ENCODE results near the gene AOPEP. TPM values are rescaled to one million over a fixed set of nuclear protein-coding genes. Genes with fewer than 3 reads are reported as not detected.
A peak's percentile ranks its signal among the peaks of the same experiment; 100 is the strongest.

AOPEP gene
- total RNA-seq, 1 donor from 2014 or later, result 79.7 TPM

GRCh38 chr9:94907264-94907936, 180.9 kb downstream of the AOPEP start:
- DNase-seq, result no peak
- no peaks in the 10 kb centered on the region for H3K9me3 ChIP-seq
- intact Hi-C loops (cut with DNase I), result no loop called here
- ATAC-seq, result peak; percentile 3
- H3K27me3 ChIP-seq, result no peaks in the 10 kb centered on the region
- H3K4me1 ChIP-seq, result peaks cover 17% of the 10 kb centered on the region
- TF ChIP-seq CTCF (IDR thresholded peaks at IDR 0.05), result no peak
- peak overlapping the region; percentile 87 for H3K27ac ChIP-seq
- H3K36me3 ChIP-seq, result no peaks in the 10 kb centered on the region
- no peak overlapping the region for H3K4me3 ChIP-seq

DNA sequence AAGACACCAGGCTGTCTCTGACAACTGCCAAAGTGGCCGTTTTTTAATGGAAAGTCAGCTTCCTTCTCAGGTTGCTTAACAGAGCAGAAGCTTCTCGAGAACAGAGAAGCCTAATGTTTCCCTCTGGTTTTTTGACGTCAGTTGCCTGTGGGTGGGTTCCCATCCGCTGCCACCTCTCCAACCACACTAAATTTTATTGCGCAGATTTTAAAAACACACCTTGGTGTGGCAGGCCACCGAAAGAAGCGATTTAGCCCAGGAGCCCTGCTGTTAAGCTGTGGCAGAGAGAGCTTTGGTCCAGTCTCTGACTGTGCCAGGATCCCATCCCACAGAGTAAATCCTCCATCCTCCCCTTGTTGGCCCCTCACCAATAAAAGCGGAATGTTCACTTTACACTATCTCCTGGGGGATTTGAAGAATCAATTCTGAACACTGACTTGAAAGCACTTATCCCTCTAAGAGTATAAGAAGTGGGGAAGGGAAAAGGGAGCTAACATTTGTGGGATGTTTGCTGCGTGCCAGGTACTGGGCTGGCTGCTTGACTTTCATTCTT, 181.6 kb downstream of the AOPEP start:
- ATAC-seq, result peak; percentile 38
- DNase-seq, result no peak
- H3K4me3 ChIP-seq, result no peak overlapping the region

DNA sequence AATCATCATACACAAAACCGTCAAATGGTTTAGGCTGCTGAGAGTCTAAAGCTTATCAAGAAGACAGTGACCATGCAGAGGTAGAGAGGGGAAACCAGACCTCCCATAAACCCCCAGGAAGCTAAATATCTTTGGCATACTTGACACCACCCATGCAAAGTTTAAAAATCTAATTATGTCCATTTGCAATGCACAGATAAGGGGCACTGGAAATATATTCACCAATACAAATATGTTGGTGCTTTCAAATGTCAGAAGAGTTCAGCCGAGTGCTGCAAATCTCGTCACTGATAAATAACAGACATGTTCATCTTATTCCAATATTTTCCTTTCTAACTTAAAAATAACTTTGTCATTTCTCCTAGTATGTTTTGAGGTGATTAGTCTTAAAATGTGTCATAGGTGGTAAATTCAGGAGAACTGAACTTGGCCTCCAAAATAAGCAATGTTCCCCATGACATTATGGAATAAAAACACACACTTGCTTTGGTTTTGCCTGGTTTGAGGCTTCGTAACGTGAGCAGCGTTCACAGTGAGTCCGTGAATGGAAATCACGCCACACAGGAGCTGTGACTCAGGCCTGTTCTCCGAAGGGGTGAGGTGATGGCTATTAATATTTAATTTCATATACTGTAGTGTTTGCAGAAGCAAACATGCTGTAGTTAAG, 182.2 kb downstream of the AOPEP start:
- H3K27ac ChIP-seq, result peak overlapping the region; percentile 87
- H3K9me3 ChIP-seq, result no peaks in the 10 kb centered on the region
- H3K4me3 ChIP-seq, result no peak overlapping the region

More for the DNA sequence above, 181.6 kb downstream of the AOPEP start:
- Histone ChIP-seq H3K36me3 (no peaks in the 10 kb centered on the region), H3K27me3 (no peaks in the 10 kb centered on the region), H3K9me3 (no peaks in the 10 kb centered on the region), H3K27ac (peak overlapping the region; percentile 87), H3K4me1 (peaks cover 15% of the 10 kb centered on the region)
- TF ChIP-seq CTCF (IDR thresholded peaks at IDR 0.05), result no peak
- intact Hi-C loops (cut with DNase I), result no loop called here

DNA sequence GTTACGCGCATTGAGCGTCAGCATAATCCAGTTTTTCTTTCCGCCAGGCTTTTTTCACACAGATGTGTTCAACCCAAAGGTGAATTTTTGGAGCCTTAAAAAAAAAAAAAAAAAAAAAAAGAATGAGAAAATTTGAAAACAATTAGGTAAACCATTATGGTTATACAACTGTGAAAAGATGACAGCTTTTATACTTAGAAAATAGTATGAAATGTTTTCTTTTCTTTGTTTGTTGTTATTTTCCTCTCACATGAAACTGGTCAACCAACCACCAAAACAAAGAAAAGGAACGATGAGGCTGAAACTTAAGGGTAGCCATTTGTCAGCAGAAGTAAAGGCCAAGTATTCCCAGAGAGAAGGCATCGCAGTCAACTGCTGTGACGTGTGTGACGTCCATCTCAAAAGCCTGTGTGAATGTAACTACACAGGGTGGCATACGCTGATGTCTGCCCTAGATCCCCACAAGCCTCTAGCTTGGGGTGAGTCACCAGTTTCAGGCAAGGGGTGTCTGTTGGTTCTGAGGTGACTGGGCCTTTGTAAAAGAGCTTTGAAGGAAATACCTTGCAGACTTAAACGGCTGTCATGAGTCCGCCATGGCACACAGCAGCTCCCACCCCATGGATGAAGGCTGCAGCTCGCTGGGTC, 182.9 kb downstream of the AOPEP start:
- no peak overlapping the region for H3K4me3 ChIP-seq
- TF ChIP-seq CTCF (IDR thresholded peaks at IDR 0.05), result no peak
- ATAC-seq (peak; percentile 17), DNase-seq (no peak)
- H3K9me3 ChIP-seq, result no peaks in the 10 kb centered on the region
- peak overlapping the region; percentile 87 for H3K27ac ChIP-seq
- no peaks in the 10 kb centered on the region for H3K36me3 ChIP-seq
- intact Hi-C loops (cut with DNase I), result no loop called here
- no peaks in the 10 kb centered on the region for H3K27me3 ChIP-seq
- peaks cover 23% of the 10 kb centered on the region for H3K4me1 ChIP-seq

More for the DNA sequence above, 182.2 kb downstream of the AOPEP start:
- Histone ChIP-seq H3K36me3 (no peaks in the 10 kb centered on the region), H3K4me1 (peaks cover 18% of the 10 kb centered on the region), H3K27me3 (no peaks in the 10 kb centered on the region)
- ATAC-seq (peak; percentile 88), DNase-seq (no peak)
- intact Hi-C loops (cut with DNase I), result no loop called here
- no peak for TF ChIP-seq CTCF (IDR thresholded peaks at IDR 0.05)

DNA sequence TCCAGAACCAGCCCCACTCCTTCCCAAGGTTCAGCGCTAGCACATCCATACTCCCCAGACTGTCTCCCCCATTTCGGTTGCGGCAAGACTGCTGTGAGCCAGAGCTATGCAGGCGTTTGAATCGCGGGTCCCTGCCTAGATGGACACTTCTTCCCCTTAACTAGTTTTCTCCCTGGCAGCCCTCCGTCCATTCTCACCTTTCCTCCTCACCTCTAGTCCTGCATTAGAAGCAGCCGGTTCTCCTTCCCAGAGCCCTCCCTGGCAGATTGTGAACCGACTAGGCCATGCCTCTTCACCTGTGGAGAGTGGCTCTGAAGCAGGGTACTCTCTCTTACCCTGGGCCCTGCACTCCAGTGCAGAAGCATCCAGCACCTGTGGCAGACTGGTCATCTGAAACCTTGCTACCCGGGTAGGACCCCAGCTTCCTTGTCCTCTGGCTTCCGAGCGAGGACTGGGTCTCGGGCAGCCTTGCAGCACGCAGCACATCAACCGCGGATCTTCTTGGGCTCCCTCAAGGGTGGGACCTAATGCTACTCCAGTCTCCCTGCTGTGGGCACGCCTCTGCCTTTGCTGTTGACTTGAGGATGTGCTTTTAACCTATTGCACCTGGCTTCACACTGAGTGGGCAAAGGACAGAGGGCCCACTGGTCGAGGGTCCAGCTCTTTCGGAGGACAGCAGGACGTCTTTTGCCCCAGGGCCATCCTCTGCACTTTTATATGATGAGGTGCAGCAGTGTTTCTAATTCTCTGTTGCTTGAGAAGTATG, 183.6 kb downstream of the AOPEP start:
- Histone ChIP-seq H3K27me3 (no peaks in the 10 kb centered on the region), H3K4me3 (no peak overlapping the region), H3K9me3 (no peaks in the 10 kb centered on the region), H3K36me3 (no peaks in the 10 kb centered on the region), H3K4me1 (peaks cover 26% of the 10 kb centered on the region), H3K27ac (peak overlapping the region; percentile 73)
- ATAC-seq (no peak), DNase-seq (no peak)
- no peak for TF ChIP-seq CTCF (IDR thresholded peaks at IDR 0.05)
- intact Hi-C loops (cut with DNase I), result no loop called here

Data from upper lobe of right lung (tissue), 1 donor.